HG03135 (cell line): ENCODE results near the gene NT5C2.
"Not testable (repeated sequence)": the region's sequence is repeated elsewhere in the genome, so short reads cannot be mapped to it uniquely, and the experiment has no call there.

Experiments
- ATAC-seq: cut with Tn5 transposase; IDR thresholded peaks from one replicate; pipeline ENCODE4 v1.9.1; 2021; ENCODE audit warnings: mild to moderate bottlenecking, moderate library complexity; ENCODE audit not compliant: unreplicated experiment

The NT5C2 gene

DNA sequence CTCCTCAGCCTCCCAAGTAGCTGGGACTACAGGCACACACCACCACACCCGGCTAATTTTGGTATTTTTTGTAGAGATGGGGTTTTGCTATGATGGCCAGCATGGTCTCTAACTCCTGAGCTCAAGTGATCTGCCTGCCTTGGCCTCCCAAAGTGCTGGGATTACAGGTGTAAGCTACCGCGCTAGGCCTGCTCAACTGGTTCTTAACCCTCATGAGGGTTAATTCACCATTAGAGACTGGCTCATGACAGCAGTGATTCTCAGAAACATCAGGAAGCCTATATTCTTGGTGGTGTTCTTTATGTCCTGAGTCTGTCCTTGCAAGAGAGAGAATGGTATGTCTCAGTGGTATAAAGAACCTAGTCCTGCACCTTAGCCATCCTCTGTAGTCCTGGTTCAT is 10.4 kb upstream of the NT5C2 start:
- no peak for ATAC-seq

DNA sequence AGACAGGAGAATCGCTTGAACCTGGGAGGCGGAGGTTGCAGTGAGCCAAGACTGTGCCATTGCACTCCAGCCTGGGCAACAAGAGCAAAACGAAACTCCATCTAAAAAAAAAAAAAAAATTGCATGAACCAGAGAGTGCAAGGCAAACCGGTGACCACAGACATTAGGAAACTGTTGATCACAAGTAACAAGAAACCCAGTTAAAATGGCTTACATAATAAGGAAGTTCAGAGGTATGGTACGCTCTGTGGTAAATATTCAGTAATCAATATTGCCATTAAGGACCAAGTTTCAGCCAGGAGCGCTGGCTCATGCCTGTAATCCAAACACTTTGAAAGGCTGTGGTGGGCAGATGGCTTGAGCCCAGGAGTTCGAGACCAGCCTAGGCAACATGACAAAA is 9.2 kb upstream of the NT5C2 start:
- no peak for ATAC-seq

GRCh38 chr10:103199488-103199887 is 6.4 kb upstream of the NT5C2 start:
- ATAC-seq = no peak

- ATAC-seq = no peak
Observed at GRCh38 chr10:103198648-103199047, 5.6 kb upstream of the NT5C2 start.

DNA sequence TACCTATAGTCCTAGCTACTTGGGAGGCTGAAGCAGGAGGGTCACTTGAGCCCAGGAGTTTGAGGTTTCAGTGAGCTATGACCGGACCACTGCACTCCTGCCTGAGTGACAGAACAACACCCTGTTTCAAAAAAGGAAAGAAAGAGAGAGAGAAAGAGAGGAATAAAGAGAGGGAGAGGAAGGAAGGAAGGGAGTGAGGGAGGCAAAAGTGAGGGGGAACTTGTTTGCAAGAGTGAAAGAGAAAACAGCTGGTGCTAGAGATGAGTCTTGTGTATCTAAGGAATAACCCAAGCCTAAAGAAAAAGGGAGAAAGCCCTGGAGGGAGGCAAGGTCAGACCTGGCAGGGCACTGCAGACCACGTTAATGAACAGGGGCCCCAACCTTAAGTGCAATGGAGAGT is 4.8 kb upstream of the NT5C2 start:
- ATAC-seq = no peak

DNA sequence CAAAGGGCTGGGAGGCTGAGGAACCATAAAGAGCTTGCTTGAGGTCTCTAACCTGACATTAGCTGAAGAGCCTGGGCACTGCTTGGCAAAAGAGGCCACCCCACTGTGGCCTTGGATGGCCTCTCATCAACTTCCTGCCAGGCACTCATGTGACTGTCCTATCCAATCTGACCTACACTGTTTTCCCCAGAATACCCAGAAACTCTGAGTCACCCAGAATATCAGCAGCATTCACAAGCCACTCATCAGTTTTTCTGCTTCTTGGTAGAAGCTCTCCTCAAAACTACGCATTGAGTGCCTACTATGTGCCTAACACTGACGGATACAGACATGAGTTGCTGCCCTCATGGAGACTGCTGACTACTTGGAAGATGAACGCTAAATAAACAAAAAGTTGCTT is 4.1 kb upstream of the NT5C2 start:
- no peak for ATAC-seq

DNA sequence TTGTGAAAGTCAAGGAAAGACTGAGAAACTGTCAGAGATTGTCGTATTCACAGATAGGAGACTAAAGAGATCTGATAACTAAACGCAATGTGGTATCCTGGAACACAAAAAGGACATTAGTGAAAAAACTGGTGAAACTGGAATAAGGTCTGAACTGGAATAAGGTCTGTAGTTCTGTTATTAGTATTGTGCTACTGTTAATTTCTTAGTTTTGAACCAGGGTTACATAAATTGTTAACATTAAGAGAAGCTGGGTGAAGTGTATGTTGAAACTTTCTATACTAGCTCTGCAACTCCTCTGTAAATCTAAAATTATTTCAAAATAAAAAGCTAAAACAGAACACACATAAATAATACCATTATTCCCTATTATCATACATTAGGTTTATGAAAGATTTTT is 3.4 kb upstream of the NT5C2 start:
- ATAC-seq = no peak

DNA sequence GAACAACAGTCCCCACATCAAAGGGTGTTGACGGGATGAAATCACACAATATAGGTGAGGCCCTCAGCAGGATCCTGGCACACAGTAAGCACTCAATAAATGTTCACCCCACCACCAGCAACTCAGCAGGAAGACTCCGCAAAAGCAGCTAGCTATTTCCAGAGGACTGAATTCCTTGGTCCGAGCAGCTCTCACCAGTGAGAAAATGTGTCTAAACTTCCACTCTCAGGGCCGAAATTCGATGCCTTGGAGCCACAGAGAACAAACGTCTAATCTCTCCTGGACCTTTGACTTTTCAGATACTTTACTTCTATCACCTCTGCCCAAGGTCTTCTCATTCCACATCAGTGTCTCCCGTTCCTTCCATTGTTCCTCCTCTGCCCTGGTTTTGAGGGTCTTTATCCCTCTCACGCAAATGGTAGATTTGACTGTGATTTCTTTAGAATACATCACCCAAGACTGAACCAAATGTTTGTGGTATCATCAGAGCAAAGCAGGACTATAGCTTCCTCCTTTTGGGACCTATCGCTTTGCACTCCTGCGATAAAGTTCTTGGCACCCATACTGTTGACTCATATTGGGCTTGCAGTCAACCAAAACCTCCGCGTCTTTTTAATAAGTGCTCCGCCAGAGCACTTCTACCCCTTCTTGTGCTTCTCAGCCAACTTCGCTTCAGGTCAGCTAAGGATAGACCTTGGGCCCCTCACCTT is 903 bp upstream of the NT5C2 start:
- no peak for ATAC-seq

DNA sequence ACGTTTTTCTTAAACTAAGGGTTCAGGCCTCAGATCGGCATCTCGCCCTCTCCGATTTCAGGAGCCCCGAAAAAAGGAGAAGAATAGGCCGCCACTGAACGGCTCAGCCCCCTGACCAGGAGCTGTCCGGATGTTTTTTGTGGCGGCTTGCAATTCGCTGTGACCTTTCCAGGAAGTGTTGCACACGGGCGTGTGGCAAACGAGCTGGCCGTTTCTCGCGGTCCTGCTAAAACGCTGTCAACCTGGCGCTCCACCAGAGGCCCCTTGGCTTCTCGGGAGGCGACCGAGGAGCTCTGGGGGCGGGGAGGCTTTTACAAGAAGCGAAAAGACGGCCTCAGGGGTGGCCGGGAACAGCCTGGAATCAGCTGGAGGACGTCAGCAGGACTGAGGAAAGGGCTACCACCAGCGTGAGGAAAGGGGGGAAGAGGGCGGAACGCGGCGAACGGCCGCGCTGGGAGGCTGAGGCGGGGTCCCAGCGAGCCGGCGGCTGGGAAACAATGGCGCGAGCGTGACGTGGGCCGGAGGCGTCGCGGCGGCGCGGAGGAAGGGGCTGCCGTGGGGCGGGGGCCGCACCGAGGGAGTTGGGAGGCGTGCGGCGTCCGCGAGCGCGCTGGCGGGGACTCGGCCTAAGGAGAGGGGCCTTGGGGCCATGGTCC is 493 bp downstream of the NT5C2 start:
- ATAC-seq = peak; percentile 73

DNA sequence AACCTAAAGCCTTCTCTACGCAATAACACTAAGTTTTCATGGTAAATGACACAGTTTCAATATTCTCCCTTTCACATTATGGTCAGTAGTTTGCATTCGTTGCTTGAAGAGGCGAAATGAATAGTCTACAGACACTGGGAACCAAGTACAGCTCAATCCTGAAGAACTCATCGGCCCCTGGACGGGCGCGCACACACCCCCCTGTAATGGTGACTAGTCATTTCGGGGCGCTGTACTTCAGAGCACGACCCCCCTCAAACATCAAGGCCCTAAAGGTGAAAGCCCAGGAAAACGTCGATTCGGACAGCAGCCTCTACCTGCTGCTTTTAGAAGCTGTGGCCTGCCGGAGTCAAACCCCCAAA is 1.0 kb downstream of the NT5C2 start:
- ATAC-seq = no peak

DNA sequence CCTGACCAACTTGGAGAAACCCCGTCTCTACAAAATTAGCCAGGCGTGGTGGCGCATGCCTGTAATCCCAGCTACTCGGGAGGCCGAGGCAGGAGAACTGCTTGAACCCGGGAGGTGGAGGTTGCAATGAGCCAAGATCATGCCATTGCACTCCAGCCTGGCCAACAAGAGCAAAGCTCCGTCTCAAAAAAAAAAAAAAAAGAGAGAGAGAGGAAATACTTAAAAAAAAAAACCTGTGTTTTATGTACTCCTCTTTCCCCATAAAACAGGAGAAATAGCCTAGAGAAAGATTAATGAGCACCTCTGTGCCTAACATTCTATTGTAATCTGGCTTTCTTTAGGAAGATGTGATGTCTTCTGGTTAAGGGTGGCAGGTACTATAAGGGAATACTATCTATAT is 1.9 kb downstream of the NT5C2 start:
- ATAC-seq = not testable (repeated sequence)

- ATAC-seq = no peak
Observed at GRCh38 chr10:103188853-103189252, 4.2 kb downstream of the NT5C2 start.

- ATAC-seq = no peak
Observed at GRCh38 chr10:103186128-103186527, 6.9 kb downstream of the NT5C2 start.

GRCh38 chr10:103184615-103185014 is 8.5 kb downstream of the NT5C2 start:
- no peak for ATAC-seq

DNA sequence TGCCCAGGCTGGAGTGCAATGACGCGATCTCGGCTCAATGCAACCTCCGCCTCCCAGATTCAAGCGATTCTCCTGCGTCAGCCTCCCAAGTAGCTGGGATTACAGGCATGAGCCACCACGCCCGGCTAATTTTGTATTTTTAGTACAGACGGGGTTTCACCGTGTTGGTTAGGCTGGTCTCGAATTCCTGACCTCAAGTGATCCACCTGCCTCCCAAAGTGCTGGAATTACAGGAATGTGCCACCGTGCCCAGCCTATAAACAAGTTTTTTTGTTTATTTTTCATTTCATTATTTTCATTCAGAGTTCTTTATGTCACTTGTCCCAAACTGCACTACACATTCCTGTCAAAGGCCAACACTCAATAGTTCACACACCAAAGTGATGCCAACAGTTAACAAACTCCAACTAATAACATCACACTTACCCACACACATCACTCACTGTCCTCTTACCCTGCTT is 9.1 kb downstream of the NT5C2 start:
- ATAC-seq = not testable (repeated sequence)

DNA sequence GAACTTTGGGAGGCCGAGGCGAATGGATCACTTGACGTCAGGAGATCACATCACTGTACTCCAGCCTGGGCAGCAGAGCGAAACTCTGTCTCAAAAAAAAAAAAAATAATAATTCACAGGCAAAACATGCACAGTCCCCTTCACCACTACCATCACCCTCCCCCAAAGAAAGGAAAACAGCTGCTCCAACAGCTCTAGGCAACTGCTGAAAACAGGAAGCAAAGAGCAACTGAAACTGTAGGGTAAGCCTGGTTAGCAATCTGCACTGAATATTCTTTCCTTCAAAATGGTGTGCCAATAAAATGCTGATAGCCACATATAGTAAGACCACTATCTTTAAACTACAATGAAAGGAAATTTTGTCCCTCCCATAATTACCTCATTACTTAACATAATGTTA is 11.8 kb downstream of the NT5C2 start:
- peak; percentile 83 for ATAC-seq

DNA sequence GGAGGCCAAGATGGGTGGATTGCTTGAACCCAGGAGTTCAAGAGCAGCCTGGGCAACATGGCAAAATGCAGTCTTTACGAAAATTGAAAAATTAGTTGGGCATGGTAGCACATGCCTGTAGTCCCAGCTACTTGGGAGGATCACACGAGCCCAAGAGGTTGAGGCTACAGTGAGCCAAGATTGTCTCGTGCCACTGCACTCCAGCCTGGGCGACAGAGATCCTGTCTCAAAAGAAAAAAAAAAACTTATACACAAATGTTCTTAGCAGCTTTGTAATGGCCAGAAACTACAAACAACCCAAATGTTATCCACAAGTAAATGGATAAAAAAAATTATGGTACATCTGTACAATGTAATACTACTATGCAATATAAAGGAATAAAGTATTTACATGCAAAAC is 12.6 kb downstream of the NT5C2 start:
- no peak for ATAC-seq

GRCh38 chr10:103177123-103177522 is 15.9 kb downstream of the NT5C2 start:
- ATAC-seq = no peak

DNA sequence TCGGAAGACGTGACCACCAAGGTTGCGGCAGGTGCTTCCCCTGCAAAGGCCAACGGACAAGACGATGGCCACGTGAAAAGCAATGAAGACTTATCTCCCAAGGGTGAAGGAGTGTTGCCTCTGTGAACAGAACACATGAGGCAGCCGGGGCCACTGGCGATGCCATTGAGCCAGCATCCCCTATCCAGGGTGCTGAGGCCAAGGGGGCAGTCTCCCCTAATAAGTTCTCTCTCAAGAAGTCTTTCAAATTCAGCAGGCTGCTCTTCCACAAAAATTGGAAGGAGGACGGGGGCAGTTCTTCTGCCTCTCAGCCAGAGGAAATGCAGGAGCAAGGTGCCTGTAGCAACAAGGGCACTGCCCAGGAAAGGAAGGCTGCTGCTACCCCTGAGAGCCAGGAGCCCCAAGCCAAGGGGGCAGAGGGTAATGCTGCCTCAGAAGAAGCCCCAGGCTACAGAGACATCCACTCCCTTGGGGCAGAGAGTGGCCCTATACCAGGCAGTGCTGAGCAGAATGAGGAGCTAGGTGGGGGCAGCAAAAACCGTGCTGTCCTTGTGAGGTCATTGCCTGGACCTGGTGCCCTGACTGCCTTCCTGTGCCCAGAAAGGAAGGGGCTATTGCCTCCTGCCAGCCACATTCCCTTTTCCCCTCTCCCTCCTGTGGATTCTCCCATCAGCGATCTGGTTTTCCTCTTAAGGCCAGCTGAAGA is 17.3 kb downstream of the NT5C2 start:
- ATAC-seq = no peak

- not testable (repeated sequence) for ATAC-seq
Observed at GRCh38 chr10:103174324-103174723, 18.7 kb downstream of the NT5C2 start.

DNA sequence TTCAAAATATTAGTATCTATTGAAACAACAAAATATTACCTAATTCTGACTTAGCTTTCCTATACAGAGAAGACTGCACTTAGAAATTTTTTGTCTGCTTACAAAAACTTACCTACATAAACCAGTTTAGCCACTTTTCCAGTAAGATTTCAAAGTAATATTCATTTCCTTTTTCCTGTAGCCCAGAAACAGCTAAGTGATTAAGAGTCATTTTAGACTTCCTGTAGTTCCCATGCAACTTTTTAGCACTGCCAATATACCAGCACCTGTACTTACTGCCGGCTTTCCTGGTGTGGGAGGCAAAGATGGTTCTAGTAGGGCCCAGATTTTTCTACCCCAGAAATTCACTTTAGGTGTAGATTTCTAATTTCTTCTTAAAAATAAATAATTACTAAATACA is 21.8 kb downstream of the NT5C2 start:
- no peak for ATAC-seq

DNA sequence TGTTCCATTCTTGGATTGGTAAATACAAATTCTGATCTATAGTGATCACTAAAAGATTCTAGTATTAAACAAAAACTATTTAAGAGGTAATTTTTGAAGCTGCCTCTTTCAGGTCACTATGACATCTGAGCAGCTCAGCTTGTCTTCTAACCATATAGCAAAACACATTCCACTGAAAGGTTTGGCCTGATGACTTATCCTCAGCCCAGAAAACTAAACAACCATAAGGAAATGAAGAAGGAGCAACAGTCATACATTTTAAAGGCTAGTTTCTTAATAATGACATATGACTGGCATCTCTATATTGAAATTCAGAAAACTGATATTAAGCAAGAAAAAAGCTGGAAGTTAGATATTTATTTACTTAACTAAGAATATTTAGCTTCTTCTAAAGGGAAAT is 24.6 kb downstream of the NT5C2 start:
- ATAC-seq = no peak
